HEK293 (cell line): ENCODE data around the gene CSGALNACT2.

Experiments used
- CTCF ChIA-PET: fragments of 350-600 bp; formaldehyde crosslinking; extraction: SDS; loops from one replicate; lab custom pipeline; 2021; ENCODE audit warnings: antibody characterized with exemption; lab: Yijun Ruan, JAX
- POLR2A ChIA-PET: fragments of 300-600 bp; formaldehyde crosslinking; extraction: SDS; loops from one replicate; lab custom pipeline; 2020; ENCODE audit warnings: antibody characterized with exemption, inconsistent platforms; lab: Yijun Ruan, JAX
- H3K27ac ChIP-seq: fragments of 200-500 bp; sonication (Bioruptor generic); 2 replicates; pipeline ENCODE4 v1.5.1; 2014; ENCODE audit warnings: low read depth, low read length, control low read depth, inconsistent platforms; ENCODE audit errors: extremely low read depth
- H3K36me3 ChIP-seq, 2 experiments: fragments of 200-500 bp in 1 of 2; sonication (Bioruptor generic) in 1 of 2; 1 replicate in 1 of 2; 2 replicates in 1 of 2; pipeline ENCODE4 v1.5.1; 2014 to 2017; ENCODE audit warnings: inconsistent platforms in 2 of 2, low read length in 2 of 2; ENCODE audit not compliant: control insufficient read depth in 2 of 2, insufficient read depth in 1 of 2
- H3K4me1 ChIP-seq: fragments of 200-500 bp; sonication (Bioruptor generic); 2 replicates; pipeline ENCODE4 v1.5.1; 2014; ENCODE audit warnings: mild to moderate bottlenecking, low read length, inconsistent platforms; ENCODE audit not compliant: control insufficient read depth, insufficient read depth
- H3K4me3 ChIP-seq: 2 replicates; pipeline ENCODE4 v1.5.1; 2011; ENCODE audit warnings: low read depth, mild to moderate bottlenecking, control low read depth, low read length, moderate library complexity
- H3K9me3 ChIP-seq: fragments of 200-500 bp; sonication (Bioruptor generic); 2 replicates; pipeline ENCODE4 v1.5.1; 2014; ENCODE audit warnings: low read depth, low read length, inconsistent platforms; ENCODE audit not compliant: control insufficient read depth, insufficient read depth
- BCL11B ChIP-seq: fragments of 450-650 bp; formaldehyde crosslinking; IDR thresholded peaks from 2 replicates; pipeline ENCODE4 v1.5.1; 2016; ENCODE audit warnings: low read depth, missing biosample characterization, missing genetic modification characterization
- CTCF ChIP-seq: fragments of 450-650 bp; formaldehyde crosslinking; IDR thresholded peaks from 2 replicates; pipeline ENCODE4 v1.5.1; 2016; ENCODE audit warnings: missing biosample characterization, missing genetic modification characterization
- GLI4 ChIP-seq: fragments of 450-650 bp; formaldehyde crosslinking; IDR thresholded peaks from 2 replicates; pipeline ENCODE4 v1.5.1; 2016; ENCODE audit warnings: missing biosample characterization, missing genetic modification characterization
- OVOL3 ChIP-seq: fragments of 450-650 bp; formaldehyde crosslinking; IDR thresholded peaks from 2 replicates; pipeline ENCODE4 v1.5.1; 2016; ENCODE audit warnings: missing biosample characterization, missing genetic modification characterization
- SCRT1 ChIP-seq: fragments of 450-650 bp; formaldehyde crosslinking; IDR thresholded peaks from 2 replicates; pipeline ENCODE4 v1.5.1; 2016; ENCODE audit warnings: missing biosample characterization, missing genetic modification characterization, borderline replicate concordance
- SETDB1 ChIP-seq: IDR thresholded peaks from one replicate; pipeline ENCODE4 v1.6.1; 2017; ENCODE audit warnings: mild to moderate bottlenecking, low read length, moderate library complexity, mixed read lengths; ENCODE audit not compliant: insufficient read length
- SP2 ChIP-seq: fragments of 450-650 bp; formaldehyde crosslinking; IDR thresholded peaks from 2 replicates; pipeline ENCODE4 v1.5.1; 2016; ENCODE audit warnings: missing biosample characterization, missing genetic modification characterization
- ZBTB21 ChIP-seq: fragments of 450-650 bp; formaldehyde crosslinking; IDR thresholded peaks from 2 replicates; pipeline ENCODE4 v1.5.1; 2017; ENCODE audit warnings: missing biosample characterization, missing genetic modification characterization
- ZFHX2 ChIP-seq: fragments of 450-650 bp; formaldehyde crosslinking; conservative IDR thresholded peaks from 2 replicates; pipeline ENCODE4 v1.5.1; 2016; ENCODE audit warnings: missing biosample characterization, missing genetic modification characterization
- ZIC2 ChIP-seq: fragments of 450-650 bp; formaldehyde crosslinking; IDR thresholded peaks from 2 replicates; pipeline ENCODE4 v1.5.1; 2016; ENCODE audit warnings: missing biosample characterization, missing genetic modification characterization
- ZNF146 ChIP-seq: fragments of 450-650 bp; formaldehyde crosslinking; IDR thresholded peaks from 2 replicates; pipeline ENCODE4 v1.5.1; 2016; ENCODE audit warnings: missing biosample characterization, missing genetic modification characterization
- ZNF292 ChIP-seq: fragments of 450-650 bp; formaldehyde crosslinking; IDR thresholded peaks from 2 replicates; pipeline ENCODE4 v1.5.1; 2016; ENCODE audit warnings: low read depth, missing biosample characterization, missing genetic modification characterization, borderline replicate concordance
- ZNF513 ChIP-seq: fragments of 450-650 bp; IDR thresholded peaks from 2 replicates; pipeline ENCODE4 v1.5.1; 2018; ENCODE audit warnings: missing biosample characterization, missing genetic modification characterization
- ZNF558 ChIP-seq: fragments of 450-650 bp; formaldehyde crosslinking; IDR thresholded peaks from 2 replicates; pipeline ENCODE4 v1.5.1; 2016; ENCODE audit warnings: missing biosample characterization, missing genetic modification characterization
- ZNF580 ChIP-seq: fragments of 450-650 bp; formaldehyde crosslinking; IDR thresholded peaks from 2 replicates; pipeline ENCODE4 v1.5.1; 2016; ENCODE audit warnings: missing biosample characterization, missing genetic modification characterization
- ZNF585B ChIP-seq: fragments of 450-650 bp; formaldehyde crosslinking; IDR thresholded peaks from 2 replicates; pipeline ENCODE4 v1.5.1; 2016; ENCODE audit warnings: missing biosample characterization, missing genetic modification characterization
- ZNF596 ChIP-seq: fragments of 450-650 bp; IDR thresholded peaks from 2 replicates; pipeline ENCODE4 v1.5.0; 2018; ENCODE audit warnings: missing biosample characterization, mild to moderate bottlenecking, missing genetic modification characterization, moderate library complexity
- ZNF621 ChIP-seq: fragments of 450-650 bp; formaldehyde crosslinking; IDR thresholded peaks from 2 replicates; pipeline ENCODE4 v1.5.1; 2017; ENCODE audit warnings: missing biosample characterization, missing genetic modification characterization
- ZNF701 ChIP-seq: fragments of 450-650 bp; formaldehyde crosslinking; IDR thresholded peaks from 2 replicates; pipeline ENCODE4 v1.5.1; 2016; ENCODE audit warnings: missing biosample characterization, missing genetic modification characterization
- ZNF777 ChIP-seq: fragments of 450-650 bp; formaldehyde crosslinking; IDR thresholded peaks from 2 replicates; pipeline ENCODE4 v1.5.1; 2017; ENCODE audit warnings: missing biosample characterization, missing genetic modification characterization, borderline replicate concordance

Gene CSGALNACT2

GRCh38 chr10:43211030-43211429 lies 72.8 kb downstream of the CSGALNACT2 start:
- ChIA-PET CTCF (no interaction called here), POLR2A (no interaction called here)
- TF ChIP-seq ZNF146 (no peak), ZFHX2 (tag by site-specific recombination) (peak; percentile 30)
- no peak overlapping the region for H3K4me3 ChIP-seq
- no peaks in the 10 kb centered on the region for H3K36me3 ChIP-seq
- no peaks in the 10 kb centered on the region for H3K4me1 ChIP-seq
- no peak overlapping the region for H3K27ac ChIP-seq
- no peaks in the 10 kb centered on the region for H3K9me3 ChIP-seq

GRCh38 chr10:43211431-43212042 lies 73.3 kb downstream of the CSGALNACT2 start:
- Histone ChIP-seq H3K36me3 (no peaks in the 10 kb centered on the region), H3K27ac (no peak overlapping the region), H3K9me3 (no peaks in the 10 kb centered on the region), H3K4me3 (no peak overlapping the region), H3K4me1 (no peaks in the 10 kb centered on the region)
- POLR2A ChIA-PET: no interaction called here
- TF ChIP-seq ZNF596 (tag by site-specific recombination) (no peak), ZNF701 (no peak), BCL11B (tag by site-specific recombination) (no peak), ZNF558 (tag by site-specific recombination) (no peak), GLI4 (tag by site-specific recombination) (no peak), OVOL3 (tag by site-specific recombination) (no peak), ZNF292 (tag by site-specific recombination) (no peak)
- CTCF ChIA-PET: interaction anchor here (0.6 kb wide), 1 partner anchor 427 kb away, joined by 4 read pairs; no protein-coding TSS in a partner anchor

GRCh38 chr10:43212043-43212721 lies 73.9 kb downstream of the CSGALNACT2 start:
- CTCF ChIA-PET: interaction anchor here (0.6 to 0.7 kb wide), 2 partner anchors 45 to 427 kb away, joined by 3 to 4 read pairs; no protein-coding TSS in a partner anchor
- Histone ChIP-seq H3K27ac (no peak overlapping the region), H3K9me3 (no peaks in the 10 kb centered on the region), H3K4me1 (no peaks in the 10 kb centered on the region), H3K36me3 (no peaks in the 10 kb centered on the region), H3K4me3 (no peak overlapping the region)
- no peak for TF ChIP-seq ZNF777 (tag by site-specific recombination)
- TF ChIP-seq ZNF585B (tag by site-specific recombination): no peak
- no peak for TF ChIP-seq ZNF621 (tag by site-specific recombination)
- no peak for TF ChIP-seq SETDB1
- no peak for TF ChIP-seq SP2 (tag by site-specific recombination)
- TF ChIP-seq SCRT1: no peak
- no peak; the same call in 1 of the 2 replicates for TF ChIP-seq ZIC2
- no peak for TF ChIP-seq CTCF (tag by site-specific recombination)
- TF ChIP-seq ZNF513 (tag by site-specific recombination): no peak
- no peak for TF ChIP-seq ZNF580 (tag by site-specific recombination)
- TF ChIP-seq ZBTB21: no peak
- POLR2A ChIA-PET: no interaction called here
